Stimulated activated CD8-positive, alpha-beta memory T cell treated with anti-CD3 and anti-CD28 coated beads, Interleukin-7, amount 100 ng/mL, for 48 hours (primary cell): Measurements from ENCODE around the gene TMEM145.
"Not testable (repeated sequence)": the region's sequence is repeated elsewhere in the genome, so short reads cannot be mapped to it uniquely, and the experiment has no call there.

Experiments
- DNase-seq, 2 donors: peaks; one replicate each; pipeline ENCODE4 v3.0.0-alpha.2; 2020; ENCODE audit warnings: low read depth in 1 of 2; ENCODE audit errors: extremely low read depth in 1 of 2

Gene TMEM145

DNA sequence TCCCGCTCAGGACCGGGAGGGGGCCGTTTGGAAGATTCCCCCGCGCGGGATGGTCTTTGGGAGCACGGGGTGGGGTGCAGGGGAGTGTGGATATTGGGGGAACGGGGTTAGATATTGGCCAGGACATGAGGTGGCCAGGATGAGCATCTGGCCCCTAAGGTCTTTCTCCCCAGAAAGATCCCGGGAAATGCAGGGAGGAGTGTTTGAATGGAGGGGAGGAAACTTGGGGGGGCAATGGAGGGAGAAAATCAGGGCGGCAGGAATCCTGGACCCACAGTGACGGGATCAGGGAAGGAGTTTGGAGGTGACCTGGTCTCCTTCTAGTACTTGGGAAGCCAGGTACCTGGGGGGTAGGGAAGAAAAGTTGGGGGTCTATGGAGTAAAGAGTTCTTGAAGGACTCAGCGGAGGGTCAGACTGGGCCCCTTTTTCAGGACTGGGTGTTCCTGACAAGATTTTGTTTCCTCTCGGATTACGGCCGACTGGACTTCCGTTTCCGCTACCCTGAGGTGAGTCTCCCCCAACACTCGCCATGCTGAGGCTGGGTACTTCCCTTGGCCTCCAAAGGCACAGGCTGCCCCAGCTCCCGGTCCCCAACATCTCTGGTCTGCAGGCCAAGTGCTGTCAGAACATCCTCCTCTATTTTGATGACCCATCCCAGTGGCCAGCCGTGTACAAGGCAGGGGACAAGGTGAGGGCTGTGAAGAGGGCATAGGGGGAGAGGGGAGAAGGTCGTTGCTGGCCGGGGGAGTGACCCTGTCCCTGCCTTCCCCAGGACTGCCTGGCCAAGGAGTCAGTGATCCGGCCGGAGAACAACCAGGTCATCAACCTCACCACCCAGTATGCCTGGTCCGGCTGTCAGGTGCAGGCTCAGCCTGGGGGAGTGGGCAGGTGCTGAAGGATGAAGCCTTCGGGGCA lies 989 bp downstream of the TMEM145 start:
- no peak for DNase-seq

DNA sequence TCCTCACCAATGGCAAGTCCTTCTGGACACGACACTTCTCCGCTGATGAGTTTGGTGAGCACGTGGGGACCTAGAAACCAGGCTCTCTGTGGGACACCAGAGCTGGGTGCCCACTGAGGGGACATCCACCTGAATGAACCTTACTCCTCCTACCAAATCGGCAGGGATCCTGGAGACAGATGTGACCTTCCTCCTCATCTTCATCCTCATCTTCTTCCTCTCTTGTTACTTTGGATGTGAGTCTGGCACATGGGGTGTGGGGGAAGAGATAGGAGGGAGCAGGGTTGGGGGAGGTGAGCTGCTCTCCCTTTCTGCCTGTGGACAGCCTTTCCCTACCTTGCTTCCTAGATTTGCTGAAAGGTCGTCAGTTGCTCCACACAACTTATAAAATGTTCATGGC lies 1.9 kb downstream of the TMEM145 start:
- DNase-seq, result no peak

DNA sequence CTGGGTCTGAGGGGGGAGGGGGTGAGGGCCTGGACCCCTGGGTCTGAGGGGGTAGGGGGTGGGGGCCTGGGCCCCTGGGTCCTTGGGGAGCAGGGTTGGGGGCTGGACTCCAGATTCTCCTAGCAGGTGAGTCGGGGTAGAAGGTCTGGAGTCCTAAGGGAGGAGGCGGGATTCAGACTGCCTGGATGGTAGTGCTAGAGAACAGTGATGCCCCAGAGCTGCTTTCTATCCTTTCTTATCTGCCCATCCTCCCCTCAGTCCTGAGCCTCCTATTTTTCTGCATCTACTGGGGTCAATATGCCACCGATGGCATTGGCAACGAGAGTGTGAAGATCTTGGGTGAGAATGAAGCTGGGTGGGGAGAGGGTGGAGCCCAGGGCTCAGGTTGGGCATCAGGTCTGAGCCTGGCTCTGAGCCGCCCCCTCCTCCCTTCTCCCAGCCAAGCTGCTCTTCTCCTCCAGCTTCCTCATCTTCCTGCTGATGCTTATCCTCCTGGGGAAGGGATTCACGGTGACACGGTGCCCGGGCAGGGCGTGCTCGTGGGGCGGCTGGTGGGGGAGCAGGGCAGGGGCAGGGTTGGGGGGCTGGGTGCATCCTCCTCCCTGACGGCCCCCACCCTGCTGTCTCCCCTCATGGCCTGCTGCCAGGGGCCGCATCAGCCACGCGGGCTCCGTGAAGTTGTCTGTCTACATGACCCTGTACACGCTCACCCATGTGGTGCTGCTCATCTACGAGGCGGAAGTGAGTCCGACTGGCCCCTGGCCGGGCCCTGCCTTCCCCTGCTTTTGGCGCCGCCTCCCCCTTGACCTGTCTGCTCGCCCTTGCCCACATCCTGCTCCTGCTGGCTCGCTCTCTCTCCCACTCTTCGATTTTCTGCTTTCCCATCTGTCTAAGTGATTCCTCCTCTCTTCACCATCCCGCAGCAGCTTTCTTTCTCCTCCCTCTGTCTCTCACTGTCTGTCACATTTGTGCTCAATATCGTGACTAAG lies 3.4 kb downstream of the TMEM145 start:
- DNase-seq, result no peak

GRCh38 chr19:42317535-42317934 lies 4.4 kb downstream of the TMEM145 start:
- no peak for DNase-seq

DNA sequence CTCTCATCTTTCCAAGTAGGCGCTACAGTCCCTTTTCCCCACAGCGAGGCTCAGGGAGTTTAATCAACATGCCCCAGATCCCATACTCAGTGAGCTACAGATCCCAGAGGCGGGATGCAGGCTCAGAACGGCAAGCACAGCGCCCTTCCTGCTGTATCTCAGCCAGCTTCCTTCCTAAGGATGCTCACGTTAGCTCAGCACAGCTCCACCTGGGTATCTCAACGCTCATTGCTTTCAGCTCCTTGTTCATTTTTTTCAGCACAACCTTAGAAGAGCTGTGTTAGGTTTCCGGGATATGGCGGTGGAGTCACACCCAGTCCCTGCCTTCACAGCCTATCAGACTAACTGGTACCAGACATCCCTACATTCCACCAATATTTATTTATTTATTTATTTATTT lies 9.2 kb downstream of the TMEM145 start:
- DNase-seq, result no peak

- DNase-seq, result no peak
These were observed 10.4 kb downstream of the TMEM145 start for GRCh38 chr19:42323473-42323851.

GRCh38 chr19:42323852-42324654 lies 10.9 kb downstream of the TMEM145 start:
- no peak for DNase-seq

GRCh38 chr19:42324655-42325307 lies 11.7 kb downstream of the TMEM145 start:
- no peak for DNase-seq

DNA sequence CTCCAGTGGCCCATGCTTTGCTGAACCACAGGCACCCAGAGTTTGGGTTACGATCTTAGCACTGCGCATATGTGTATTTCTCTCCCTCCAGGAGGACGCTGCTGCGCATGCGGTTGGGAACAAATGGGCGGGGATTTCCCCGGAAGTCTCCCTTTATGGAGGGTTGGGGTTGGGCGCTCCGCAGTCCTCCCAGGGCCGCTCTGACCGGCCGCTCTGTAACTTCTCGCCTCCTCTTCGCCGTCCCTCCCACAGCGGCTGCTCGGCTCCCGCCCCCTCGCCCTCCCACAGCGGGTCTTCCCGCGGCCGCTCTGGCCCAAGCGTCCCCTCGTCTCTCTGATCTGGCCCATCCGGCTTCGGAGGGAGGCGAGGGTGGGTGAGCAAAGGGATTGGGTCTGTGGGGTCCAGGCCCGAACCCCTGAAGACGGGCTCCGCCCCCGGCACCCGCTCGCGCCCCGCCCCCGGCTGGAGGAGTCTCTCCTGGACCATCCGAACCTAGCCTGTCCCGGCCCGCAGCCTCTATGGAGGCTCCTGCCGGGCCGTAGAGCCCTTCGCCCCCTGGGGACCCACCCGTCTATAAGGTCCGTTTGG lies 12.3 kb downstream of the TMEM145 start, which contains the start of gene MEGF8:
Gene MEGF8, plus strand, starts transcription at position 328 of the 588 bp plus-strand sequence. CDS start 609 bp downstream, outside the sequence.
- DNase-seq, result peak; percentile 97

DNA sequence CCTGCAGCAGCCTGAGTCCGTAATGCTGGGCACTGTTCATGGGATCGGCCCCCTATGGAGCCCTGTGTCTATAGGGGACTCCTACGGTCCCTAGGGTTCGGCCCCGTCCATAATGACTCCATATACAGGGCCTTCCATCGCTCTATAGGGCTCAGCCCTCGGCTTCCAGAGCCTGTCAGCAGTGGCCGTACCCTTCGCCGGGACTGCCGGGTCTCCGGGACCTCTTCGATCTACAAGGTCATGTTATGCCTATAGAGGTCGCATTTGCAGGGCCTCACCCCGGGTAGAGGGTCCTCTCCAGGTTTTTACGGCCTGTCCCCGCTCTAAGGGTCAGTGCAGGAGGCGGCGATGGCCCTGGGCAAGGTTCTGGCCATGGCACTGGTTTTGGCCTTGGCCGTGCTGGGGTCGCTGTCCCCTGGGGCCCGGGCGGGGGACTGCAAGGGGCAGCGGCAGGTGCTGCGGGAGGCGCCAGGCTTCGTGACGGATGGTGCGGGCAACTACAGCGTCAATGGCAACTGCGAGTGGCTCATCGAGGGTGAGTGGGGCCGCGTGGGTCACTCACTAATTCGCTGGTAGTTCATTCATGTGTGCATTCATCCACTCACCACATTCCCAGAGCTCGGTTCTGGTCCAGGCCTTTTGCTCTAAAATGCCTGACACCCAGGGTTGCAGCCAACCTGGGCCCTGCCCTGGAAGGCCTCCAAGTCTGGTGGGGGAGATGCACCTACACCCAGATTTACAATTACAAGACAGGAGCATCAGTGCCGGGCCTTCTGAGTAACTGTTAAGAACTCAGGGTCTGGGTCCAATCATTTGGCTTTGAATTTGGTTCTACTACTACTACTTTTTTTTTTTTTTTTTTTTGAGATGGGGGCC lies 13.0 kb downstream of the TMEM145 start:
- DNase-seq, result no peak

DNA sequence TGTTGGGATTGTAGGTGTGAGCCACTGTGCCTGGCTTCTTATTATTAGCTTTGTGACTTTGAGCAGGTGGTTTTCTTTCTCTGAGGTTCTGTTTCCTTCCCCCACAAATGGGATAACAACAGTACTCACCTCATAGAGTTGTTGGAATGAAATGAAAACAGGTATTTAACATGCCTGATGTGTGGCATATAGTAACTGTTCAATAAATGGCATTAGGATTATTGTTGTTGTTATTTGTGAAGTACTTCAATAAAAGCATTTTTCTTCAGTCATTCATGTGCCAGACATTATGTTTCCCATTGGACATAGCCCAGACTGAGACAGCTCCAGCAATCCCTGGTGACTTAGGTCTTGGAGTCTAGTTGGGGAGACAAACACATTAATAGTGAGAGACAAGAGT lies 13.9 kb downstream of the TMEM145 start:
- DNase-seq, result no peak

DNA sequence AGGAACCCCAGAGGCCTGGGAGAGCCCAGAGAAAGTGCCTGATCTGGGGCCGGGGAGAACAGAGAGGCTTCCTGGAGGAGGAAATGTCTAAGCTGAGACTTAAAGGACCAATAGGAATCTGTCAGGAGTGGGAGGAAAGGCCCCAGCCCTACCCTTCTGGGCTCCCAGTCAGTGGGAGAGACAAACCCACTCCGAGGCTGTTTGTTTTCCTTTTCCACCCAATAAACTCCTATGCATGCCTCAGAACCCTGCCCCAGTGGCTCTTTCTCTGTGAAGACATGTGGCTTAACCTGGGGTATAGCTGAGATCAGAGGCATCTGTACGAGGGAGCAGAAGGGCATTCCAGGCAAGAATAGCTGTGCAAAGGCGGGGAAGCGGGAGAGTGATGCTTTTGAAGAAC lies 14.3 kb downstream of the TMEM145 start:
- DNase-seq, result no peak

GRCh38 chr19:42328106-42328505 lies 15.0 kb downstream of the TMEM145 start:
- no peak for DNase-seq

DNA sequence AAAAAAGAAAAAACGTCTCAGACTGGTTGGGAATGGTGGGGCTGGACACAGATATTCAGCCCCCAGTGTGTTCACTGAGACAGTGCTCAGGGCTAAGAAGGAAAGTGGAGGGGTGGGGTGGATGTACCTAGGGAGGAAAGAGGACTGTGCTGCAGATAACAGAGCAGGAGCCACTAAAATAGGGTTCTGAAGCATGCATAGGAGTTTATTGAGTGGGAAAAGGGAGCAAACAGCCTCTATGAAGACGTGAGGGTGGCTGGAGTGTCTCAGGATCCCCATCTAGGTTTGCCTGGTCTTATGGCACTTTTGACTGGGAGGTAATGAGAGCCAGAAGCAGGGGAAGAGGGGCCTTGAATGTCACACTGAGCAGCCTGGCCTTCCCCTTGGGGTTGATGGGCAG lies 15.7 kb downstream of the TMEM145 start:
- no peak for DNase-seq

DNA sequence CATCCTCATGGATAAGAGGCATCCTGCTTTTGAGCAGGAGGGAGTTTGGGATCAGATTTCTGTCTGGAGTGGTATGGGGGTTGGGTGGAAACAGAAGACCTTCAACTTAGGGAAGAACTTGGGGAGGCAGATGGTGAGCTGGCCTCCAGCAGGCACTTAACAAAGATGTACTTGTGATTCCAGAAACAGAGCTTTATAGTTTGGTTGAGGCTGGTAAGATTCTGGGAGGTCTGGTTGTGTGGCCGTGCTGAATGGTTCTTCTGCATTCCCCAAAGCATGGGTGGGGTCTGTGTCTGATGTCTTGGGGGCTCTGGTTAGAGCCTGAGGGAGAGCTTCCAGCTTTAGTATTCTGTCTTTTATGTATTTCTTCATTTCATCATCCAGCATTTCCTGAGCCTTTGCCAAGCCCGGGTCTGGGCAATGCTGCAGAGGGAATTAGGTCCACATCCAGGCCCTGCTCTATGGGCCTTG lies 17.2 kb downstream of the TMEM145 start:
- no peak for DNase-seq

GRCh38 chr19:42331333-42331732 lies 18.2 kb downstream of the TMEM145 start:
- not testable (repeated sequence) for DNase-seq

- no peak for DNase-seq
These were observed 18.9 kb downstream of the TMEM145 start for GRCh38 chr19:42332059-42332458.

DNA sequence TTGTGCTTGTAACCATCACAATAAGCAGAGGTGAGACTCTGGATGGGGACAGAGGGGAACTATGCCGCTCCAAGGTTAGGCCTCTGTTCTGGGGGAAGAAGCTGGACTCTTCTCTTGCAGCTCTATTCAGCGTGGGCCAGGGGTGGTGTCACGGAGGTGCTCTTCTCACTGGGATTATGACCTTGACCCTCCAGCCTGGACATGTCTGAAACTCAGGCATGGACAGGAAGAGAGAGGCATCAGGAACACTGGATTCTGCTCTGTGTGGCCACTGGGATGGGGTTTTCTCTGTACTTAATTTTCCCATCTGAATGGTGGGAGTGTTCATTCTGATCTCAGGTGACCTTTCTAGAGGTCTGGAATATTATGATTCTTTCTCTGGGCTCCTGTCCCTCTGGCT lies 19.9 kb downstream of the TMEM145 start:
- no peak for DNase-seq
